PC-9 (cell line): Measurements from ENCODE around the gene ST8SIA2. TPM values are rescaled to one million over a fixed set of nuclear protein-coding genes. Genes with fewer than 3 reads are reported as not detected.

Source experiments
- BruUV-seq: library from RNA; stranded (reverse); fragments of 400-500 nt; replicated peaks from 2 replicates; lab custom pipeline; 2021; lab: Mats Ljungman, UMichigan
- CTCF ChIA-PET: fragments of 300-600 bp; sonication (Branson Sonifier 250); formaldehyde crosslinking; loops from one replicate; lab custom pipeline; 2022; ENCODE audit warnings: antibody characterized with exemption; lab: Charles Lee
- POLR2A ChIA-PET: fragments of 300-600 bp; sonication (Branson Sonifier 250); formaldehyde crosslinking; loops from one replicate; lab custom pipeline; 2022; ENCODE audit warnings: antibody characterized with exemption; ENCODE audit not compliant: unreplicated experiment; lab: Charles Lee
- DNase-seq, 2 experiments: peaks; one replicate each; pipeline versions ENCODE4 v3.0.0 to v3.0.0-alpha.2; 2015 to 2022; ENCODE audit warnings: mixed read lengths in 1 of 2
- H2AFZ ChIP-seq: fragments of 200-600 bp; sonication (generic); 2 replicates; pipeline ENCODE4 v1.8.1; 2017; ENCODE audit warnings: antibody characterized with exemption
- H3F3A ChIP-seq: fragments of 200-600 bp; sonication (generic); 2 replicates; pipeline ENCODE4 v1.8.1; 2017; ENCODE audit warnings: antibody characterized with exemption, mild to moderate bottlenecking, low read depth; ENCODE audit not compliant: insufficient read depth
- H3K27ac ChIP-seq: fragments of 200-600 bp; sonication (generic); 2 replicates; pipeline ENCODE4 v1.6.1; 2016; ENCODE audit warnings: mixed run types
- H3K27me3 ChIP-seq: fragments of 200-600 bp; sonication (generic); 2 replicates; pipeline ENCODE4 v1.6.1; 2016; ENCODE audit warnings: low read depth, mixed run types; ENCODE audit not compliant: insufficient read depth
- H3K36me3 ChIP-seq: fragments of 200-600 bp; sonication (generic); 2 replicates; pipeline ENCODE4 v1.6.1; 2016; ENCODE audit warnings: low read depth, mixed run types
- H3K4me1 ChIP-seq: fragments of 200-600 bp; sonication (generic); replicated peaks from 2 replicates; pipeline ENCODE4 v1.6.1; 2016; ENCODE audit warnings: mixed run types; ENCODE audit not compliant: insufficient read depth
- H3K4me2 ChIP-seq: fragments of 200-600 bp; sonication (generic); 2 replicates; pipeline ENCODE4 v1.6.1; 2017; ENCODE audit warnings: mixed run types
- H3K4me3 ChIP-seq: fragments of 200-600 bp; sonication (generic); 2 replicates; pipeline ENCODE4 v1.6.1; 2016; ENCODE audit warnings: mixed run types
- H3K79me2 ChIP-seq: fragments of 200-600 bp; sonication (generic); 2 replicates; pipeline ENCODE4 v1.6.1; 2017; ENCODE audit warnings: low read depth, mixed run types
- H3K9me2 ChIP-seq: fragments of 200-600 bp; sonication (generic); 2 replicates; pipeline ENCODE4 v1.8.1; 2017; ENCODE audit warnings: mild to moderate bottlenecking; ENCODE audit not compliant: insufficient read depth
- H3K9me3 ChIP-seq: fragments of 200-600 bp; sonication (generic); 2 replicates; pipeline ENCODE4 v1.8.1; 2016; ENCODE audit warnings: low read depth; ENCODE audit not compliant: insufficient read depth
- H4K20me1 ChIP-seq: fragments of 200-600 bp; sonication (generic); 2 replicates; pipeline ENCODE4 v1.8.1; 2017; ENCODE audit not compliant: insufficient read depth
- CTCF ChIP-seq: fragments of 200-600 bp; sonication (generic); conservative IDR thresholded peaks from 2 replicates; pipeline ENCODE4 v1.6.1; 2017; ENCODE audit warnings: mixed run types, antibody characterized with exemption, mild to moderate bottlenecking, moderate library complexity
- EZH2 ChIP-seq: fragments of 200-600 bp; sonication (generic); IDR thresholded peaks from 2 replicates; pipeline ENCODE4 v1.8.0; 2017; ENCODE audit warnings: antibody characterized with exemption, low read depth
- intact Hi-C: fragments of 100-400 bp; cut with micrococcal nuclease; formaldehyde crosslinking; loops from one replicate; pipeline ENCODE4 v1.10.0; 2022; ENCODE audit not compliant: unreplicated experiment
- total RNA-seq: library from RNA; stranded (reverse); gene quantifications from 2 replicates; pipeline ENCODE4 v1.2.3, GENCODE V29; 2021

ST8SIA2 gene
- total RNA-seq, 1 experiment from 2014 or later, result not detected

DNA sequence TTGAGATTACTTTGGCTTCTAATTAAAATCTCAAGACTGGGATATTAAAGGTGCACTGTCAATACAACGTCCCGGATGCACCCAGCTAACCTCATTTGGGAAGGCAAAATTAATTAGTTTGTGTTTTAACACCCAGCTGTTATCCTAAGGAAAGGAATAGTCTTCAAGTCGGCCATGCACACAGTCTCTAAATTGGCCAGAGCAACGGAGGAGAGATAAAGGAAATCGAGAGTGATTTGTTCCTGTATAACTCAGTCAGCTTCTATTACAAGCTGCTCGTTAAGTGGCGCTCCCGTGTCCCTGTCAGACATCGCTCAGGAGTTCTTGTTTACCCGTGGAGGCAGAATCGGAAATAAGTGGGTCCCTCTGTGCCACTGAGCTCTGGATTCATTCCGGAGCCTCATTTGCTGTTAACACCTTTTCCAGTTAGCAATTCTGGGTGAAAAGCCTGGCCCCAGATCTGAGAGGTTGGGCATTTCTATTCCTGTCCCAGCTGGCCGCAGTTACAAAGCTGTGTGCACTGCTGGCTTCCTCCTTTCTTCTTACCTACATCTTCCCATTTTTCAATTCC is 63.9 kb downstream of the ST8SIA2 start:
- Histone ChIP-seq H2AFZ (no peak overlapping the region), H3F3A (no peaks in the 10 kb centered on the region), H3K79me2 (no peaks in the 10 kb centered on the region), H3K27me3 (peaks cover 17% of the 10 kb centered on the region), H3K4me1 (no peaks in the 10 kb centered on the region), H3K36me3 (no peaks in the 10 kb centered on the region), H3K4me3 (no peak overlapping the region), H3K27ac (no peak overlapping the region), H3K4me2 (no peak overlapping the region), H3K9me2 (no peaks in the 10 kb centered on the region), H4K20me1 (no peaks in the 10 kb centered on the region), H3K9me3 (no peaks in the 10 kb centered on the region)
- ChIA-PET POLR2A (no interaction called here), CTCF (interaction anchor here (0.6 kb wide), 1 partner anchor 370 kb away, joined by 4 read pairs; no protein-coding TSS in a partner anchor)
- DNase-seq, result no peak
- intact Hi-C loops, result no loop called here
- no peak for TF ChIP-seq EZH2
- TF ChIP-seq CTCF, result no peak
- BruUV-seq, result no TSS peak

DNA sequence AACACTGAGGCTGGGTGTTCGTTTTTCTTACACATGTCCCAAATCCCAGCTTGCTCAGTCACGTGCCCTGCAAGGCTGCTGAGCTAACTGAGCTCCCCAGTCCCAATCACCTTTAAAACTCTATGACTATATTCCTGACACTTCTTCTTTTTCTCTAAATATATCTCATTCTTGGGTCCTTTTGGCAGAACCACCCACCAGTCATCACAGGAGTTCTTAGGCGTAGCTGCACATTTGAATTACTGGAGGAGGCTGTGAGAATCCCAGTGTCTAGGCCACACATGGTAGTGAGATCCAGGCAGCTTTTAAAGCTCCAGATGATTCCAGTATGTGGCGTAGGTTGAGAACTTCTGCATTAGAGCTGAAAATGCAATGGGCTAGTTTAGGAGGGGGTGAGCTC is 66.3 kb downstream of the ST8SIA2 start:
- CTCF ChIA-PET, result no interaction called here

DNA sequence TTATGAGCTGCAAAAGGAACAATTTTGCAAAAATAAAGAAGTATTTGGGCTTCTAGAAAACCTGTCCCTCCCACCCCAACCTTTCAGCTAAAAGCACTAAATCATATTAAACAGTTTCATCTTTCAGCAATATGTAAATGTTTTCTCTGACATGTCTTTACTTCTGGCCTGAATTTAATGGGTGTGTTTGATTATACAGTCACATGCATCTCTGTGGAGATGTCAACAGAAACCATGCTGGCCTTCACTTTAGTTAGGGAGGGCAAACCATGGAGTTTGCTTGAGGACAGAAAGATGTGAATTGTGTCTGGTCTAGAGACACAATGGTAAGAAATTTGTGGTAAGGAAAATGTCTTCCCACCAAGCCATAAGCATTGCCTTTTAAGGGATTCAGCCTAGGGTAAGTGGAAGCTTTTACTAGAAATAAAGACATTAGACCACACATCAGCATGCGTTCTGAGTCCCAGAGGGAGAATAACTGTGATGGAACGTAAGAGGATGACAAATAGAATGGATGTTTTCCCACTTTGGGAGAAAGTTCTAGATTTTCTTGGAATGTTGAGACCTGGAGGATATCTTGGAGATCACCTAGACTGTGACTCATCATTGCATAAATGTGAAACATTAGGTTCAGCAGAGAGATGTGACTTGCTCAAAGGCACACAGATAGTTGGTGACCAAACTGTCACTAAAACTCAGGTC is 68.9 kb downstream of the ST8SIA2 start:
- BruUV-seq, result no TSS peak
- CTCF ChIA-PET, result no interaction called here
- H3F3A ChIP-seq, result no peaks in the 10 kb centered on the region

More for the DNA sequence above, 66.3 kb downstream of the ST8SIA2 start:
- no peak overlapping the region for H3K4me2 ChIP-seq
- H2AFZ ChIP-seq, result no peak overlapping the region
- no peaks in the 10 kb centered on the region for H3K79me2 ChIP-seq
- BruUV-seq, result no TSS peak
- H4K20me1 ChIP-seq, result no peaks in the 10 kb centered on the region
- no peaks in the 10 kb centered on the region for H3K4me1 ChIP-seq
- H3F3A ChIP-seq, result no peaks in the 10 kb centered on the region
- no peaks in the 10 kb centered on the region for H3K36me3 ChIP-seq
- POLR2A ChIA-PET, result no interaction called here
- H3K4me3 ChIP-seq, result no peak overlapping the region
- no peak for DNase-seq
- no peak for TF ChIP-seq CTCF
- no peak for TF ChIP-seq EZH2
- intact Hi-C loops, result no loop called here
- H3K27ac ChIP-seq, result no peak overlapping the region
- H3K9me3 ChIP-seq, result no peaks in the 10 kb centered on the region
- H3K9me2 ChIP-seq, result no peaks in the 10 kb centered on the region
- H3K27me3 ChIP-seq, result peaks cover 17% of the 10 kb centered on the region

More for the DNA sequence above, 68.9 kb downstream of the ST8SIA2 start:
- Histone ChIP-seq H3K27ac (no peak overlapping the region), H3K36me3 (no peaks in the 10 kb centered on the region), H3K4me3 (no peak overlapping the region), H3K27me3 (peaks cover 5% of the 10 kb centered on the region), H3K79me2 (no peaks in the 10 kb centered on the region), H3K9me2 (no peaks in the 10 kb centered on the region), H3K9me3 (no peaks in the 10 kb centered on the region), H4K20me1 (no peaks in the 10 kb centered on the region), H2AFZ (no peak overlapping the region), H3K4me1 (no peaks in the 10 kb centered on the region), H3K4me2 (no peak overlapping the region)
- intact Hi-C loops, result no loop called here
- TF ChIP-seq CTCF (no peak), EZH2 (no peak)
- DNase-seq, result no peak
- POLR2A ChIA-PET, result no interaction called here
